Panc1 (cell line): ENCODE results near the gene NPSR1. TPM values are rescaled to one million over a fixed set of nuclear protein-coding genes. Genes with fewer than 3 reads are reported as not detected.
"Not testable (repeated sequence)": the region's sequence is repeated elsewhere in the genome, so short reads cannot be mapped to it uniquely, and the experiment has no call there.

Experiments
- ATAC-seq: fragments of 200-7000 bp; cut with Tn5 transposase; 2 replicates; pipeline ENCODE4 v1.9.1; 2020; ENCODE audit warnings: mild to moderate bottlenecking, moderate library complexity
- BruUV-seq: library from RNA; stranded (reverse); fragments of 400-500 nt; replicated peaks from 2 replicates; lab custom pipeline; 2021; lab: Mats Ljungman, UMichigan
- CTCF ChIA-PET: fragments of 300-600 bp; sonication (Branson Sonifier 250); formaldehyde crosslinking; loops from one replicate; lab custom pipeline; 2022; ENCODE audit warnings: antibody characterized with exemption; lab: Charles Lee
- POLR2A ChIA-PET: fragments of 300-600 bp; sonication (Branson Sonifier 250); formaldehyde crosslinking; loops from one replicate; lab custom pipeline; 2022; ENCODE audit warnings: antibody characterized with exemption; lab: Charles Lee
- DNase-seq: peaks from one replicate; pipeline ENCODE4 v3.0.0-alpha.2; 2010; ENCODE audit warnings: low read depth, low spot score
- H3K27ac ChIP-seq: 2 replicates; pipeline ENCODE4 v1.5.1; 2011; ENCODE audit warnings: mild to moderate bottlenecking, low read length, inconsistent platforms
- H3K27me3 ChIP-seq: fragments of 200-500 bp; sonication (Bioruptor generic); 2 replicates; pipeline ENCODE4 v1.6.0; 2014; ENCODE audit warnings: low read length, inconsistent platforms; ENCODE audit not compliant: control insufficient read depth, insufficient read depth
- H3K36me3 ChIP-seq: fragments of 200-500 bp; sonication (Bioruptor generic); 2 replicates; pipeline ENCODE4 v1.5.1; 2014; ENCODE audit warnings: inconsistent platforms, mild to moderate bottlenecking, low read length, moderate library complexity; ENCODE audit not compliant: control insufficient read depth, insufficient read depth
- H3K4me1 ChIP-seq: 2 replicates; pipeline ENCODE4 v1.5.1; 2011; ENCODE audit warnings: inconsistent platforms, mild to moderate bottlenecking, low read length, moderate library complexity; ENCODE audit not compliant: control insufficient read depth, insufficient read depth
- H3K4me3 ChIP-seq, 2 experiments: 2 replicates each; pipeline ENCODE4 v1.5.1; 2011 to 2012; ENCODE audit warnings: low read depth in 2 of 2, low read length in 2 of 2, mild to moderate bottlenecking in 2 of 2, inconsistent platforms in 1 of 2, moderate library complexity in 1 of 2
- H3K9me3 ChIP-seq: fragments of 200-500 bp; sonication (Bioruptor generic); 2 replicates; pipeline ENCODE4 v1.5.1; 2014; ENCODE audit warnings: low read depth, mild to moderate bottlenecking, inconsistent platforms, low read length, moderate library complexity; ENCODE audit not compliant: control insufficient read depth, insufficient read depth
- POLR2AphosphoS5 ChIP-seq: IDR thresholded peaks from 2 replicates; pipeline ENCODE4 v1.6.1; 2012; ENCODE audit warnings: mild to moderate bottlenecking, low read depth, low read length, moderate library complexity
- SIN3A ChIP-seq: IDR thresholded peaks from 2 replicates; pipeline ENCODE4 v1.6.1; 2012; ENCODE audit warnings: low read depth, mild to moderate bottlenecking, low read length, moderate library complexity, borderline replicate concordance; ENCODE audit not compliant: insufficient read depth
- TCF7L2 ChIP-seq: IDR thresholded peaks from 2 replicates; pipeline ENCODE4 v1.6.1; 2011; ENCODE audit warnings: mild to moderate bottlenecking, low read depth, low read length, inconsistent platforms
- in situ Hi-C: cut with HindIII; loops from 2 replicates; pipeline ENCODE4 v1.10.0; 2016; ENCODE audit warnings: low sequenced_read_pairs, low pct_unique_long_range_greater_than_20kb
- intact Hi-C: fragments of 100-400 bp; cut with micrococcal nuclease; formaldehyde crosslinking; loops from one replicate; pipeline ENCODE4 v1.10.0; 2022; ENCODE audit not compliant: unreplicated experiment
- total RNA-seq: library from RNA; stranded (reverse); gene quantifications from one replicate; pipeline ENCODE4 v1.2.1, GENCODE V29; 2021; ENCODE audit not compliant: unreplicated experiment
- TF ChIP-seq, protein P1 (sequence below), 2 experiments: IDR thresholded peaks; 2 replicates each; pipeline ENCODE4 v1.6.1; 2011 to 2012; ENCODE audit warnings: low read depth in 2 of 2, control low read depth in 1 of 2, low read length in 1 of 2, mild to moderate bottlenecking in 1 of 2, moderate library complexity in 1 of 2; ENCODE audit not compliant: insufficient read depth in 1 of 2
- TF ChIP-seq, protein P2 (sequence below): fragments of 450-650 bp; IDR thresholded peaks from 2 replicates; pipeline ENCODE4 v1.5.1; 2017; ENCODE audit warnings: mild to moderate bottlenecking

NPSR1 gene
- total RNA-seq, 1 experiment from 2014 or later = not detected

DNA sequence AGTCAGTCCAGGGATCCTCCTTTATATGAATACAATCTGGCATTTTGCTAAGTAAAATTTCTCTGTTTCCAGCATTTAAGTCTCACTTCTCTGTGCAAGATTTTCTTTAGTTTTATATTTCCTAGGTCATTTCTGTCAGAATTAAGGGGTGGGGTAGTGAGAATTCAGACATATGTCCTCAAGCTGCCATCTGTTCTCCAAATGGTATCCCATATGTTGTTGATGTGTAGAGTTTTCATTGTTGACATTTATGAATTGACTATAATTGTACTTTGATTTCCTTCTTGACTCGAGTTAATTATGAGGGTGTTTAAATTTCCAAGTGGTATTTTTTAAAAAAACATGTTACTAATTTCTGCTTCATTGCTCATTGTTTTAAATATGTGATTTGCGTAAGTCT lies 148.8 kb downstream of the NPSR1 start:
- H3K27ac ChIP-seq = no peak overlapping the region
- no peaks in the 10 kb centered on the region for H3K4me1 ChIP-seq
- CTCF ChIA-PET = no interaction called here
- no peak overlapping the region for H3K4me3 ChIP-seq
- POLR2A ChIA-PET = no interaction called here
- H3K36me3 ChIP-seq = no peaks in the 10 kb centered on the region
- no peak for DNase-seq
- in situ Hi-C loops = no loop called here
- no peak for TF ChIP-seq TCF7L2
- TF ChIP-seq SIN3A = no peak
- no TSS peak for BruUV-seq
- no peaks in the 10 kb centered on the region for H3K9me3 ChIP-seq
- ATAC-seq = no peak
- no peaks in the 10 kb centered on the region for H3K27me3 ChIP-seq
- intact Hi-C loops = no loop called here

DNA sequence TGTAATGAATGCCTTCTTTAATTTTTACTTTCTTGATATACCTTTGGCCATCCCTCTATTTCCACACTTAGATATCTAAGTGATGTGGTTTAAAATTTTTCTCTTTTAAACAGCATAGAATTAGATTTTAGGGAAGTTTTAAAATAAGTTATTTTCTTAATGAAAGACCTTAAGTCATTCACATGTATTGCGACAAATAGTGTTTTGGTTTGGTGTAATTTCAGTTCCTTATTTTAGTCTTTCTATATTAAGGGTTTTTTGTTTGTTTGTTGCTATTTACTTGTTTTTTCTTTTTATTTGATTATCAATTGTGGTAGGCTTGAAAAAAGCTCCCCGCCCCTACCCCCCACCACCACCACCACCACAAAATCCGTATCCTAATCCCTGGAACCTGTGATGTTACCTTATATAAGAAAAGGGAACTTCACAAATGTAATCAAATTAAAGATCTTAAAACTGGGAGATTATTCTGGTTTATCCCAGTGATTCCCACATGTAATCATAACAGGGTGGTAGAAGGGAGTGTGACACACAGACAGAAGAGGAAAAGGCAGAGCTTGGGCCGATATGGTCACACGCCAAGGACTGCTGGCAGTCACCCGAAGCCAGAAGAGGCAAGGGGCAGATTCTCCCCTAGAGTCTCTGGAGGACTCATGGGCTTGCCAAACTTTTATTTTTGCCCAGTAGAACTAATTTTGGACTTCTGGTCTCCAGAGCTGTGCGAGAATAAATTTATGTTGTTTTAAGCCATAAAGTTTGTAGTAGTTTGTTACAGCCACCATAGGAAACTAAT lies 149.7 kb downstream of the NPSR1 start:
- TF ChIP-seq, protein P1, sequence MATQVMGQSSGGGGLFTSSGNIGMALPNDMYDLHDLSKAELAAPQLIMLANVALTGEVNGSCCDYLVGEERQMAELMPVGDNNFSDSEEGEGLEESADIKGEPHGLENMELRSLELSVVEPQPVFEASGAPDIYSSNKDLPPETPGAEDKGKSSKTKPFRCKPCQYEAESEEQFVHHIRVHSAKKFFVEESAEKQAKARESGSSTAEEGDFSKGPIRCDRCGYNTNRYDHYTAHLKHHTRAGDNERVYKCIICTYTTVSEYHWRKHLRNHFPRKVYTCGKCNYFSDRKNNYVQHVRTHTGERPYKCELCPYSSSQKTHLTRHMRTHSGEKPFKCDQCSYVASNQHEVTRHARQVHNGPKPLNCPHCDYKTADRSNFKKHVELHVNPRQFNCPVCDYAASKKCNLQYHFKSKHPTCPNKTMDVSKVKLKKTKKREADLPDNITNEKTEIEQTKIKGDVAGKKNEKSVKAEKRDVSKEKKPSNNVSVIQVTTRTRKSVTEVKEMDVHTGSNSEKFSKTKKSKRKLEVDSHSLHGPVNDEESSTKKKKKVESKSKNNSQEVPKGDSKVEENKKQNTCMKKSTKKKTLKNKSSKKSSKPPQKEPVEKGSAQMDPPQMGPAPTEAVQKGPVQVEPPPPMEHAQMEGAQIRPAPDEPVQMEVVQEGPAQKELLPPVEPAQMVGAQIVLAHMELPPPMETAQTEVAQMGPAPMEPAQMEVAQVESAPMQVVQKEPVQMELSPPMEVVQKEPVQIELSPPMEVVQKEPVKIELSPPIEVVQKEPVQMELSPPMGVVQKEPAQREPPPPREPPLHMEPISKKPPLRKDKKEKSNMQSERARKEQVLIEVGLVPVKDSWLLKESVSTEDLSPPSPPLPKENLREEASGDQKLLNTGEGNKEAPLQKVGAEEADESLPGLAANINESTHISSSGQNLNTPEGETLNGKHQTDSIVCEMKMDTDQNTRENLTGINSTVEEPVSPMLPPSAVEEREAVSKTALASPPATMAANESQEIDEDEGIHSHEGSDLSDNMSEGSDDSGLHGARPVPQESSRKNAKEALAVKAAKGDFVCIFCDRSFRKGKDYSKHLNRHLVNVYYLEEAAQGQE (IDR thresholded peaks at IDR 0.05; ENCODE audit: insufficient read depth in 1 of 2, low read depth in 2 of 2, low read length in 1 of 2) = no peak
- TF ChIP-seq TCF7L2 (no peak), POLR2AphosphoS5 (no peak), SIN3A (no peak)
- TF ChIP-seq, protein P2, sequence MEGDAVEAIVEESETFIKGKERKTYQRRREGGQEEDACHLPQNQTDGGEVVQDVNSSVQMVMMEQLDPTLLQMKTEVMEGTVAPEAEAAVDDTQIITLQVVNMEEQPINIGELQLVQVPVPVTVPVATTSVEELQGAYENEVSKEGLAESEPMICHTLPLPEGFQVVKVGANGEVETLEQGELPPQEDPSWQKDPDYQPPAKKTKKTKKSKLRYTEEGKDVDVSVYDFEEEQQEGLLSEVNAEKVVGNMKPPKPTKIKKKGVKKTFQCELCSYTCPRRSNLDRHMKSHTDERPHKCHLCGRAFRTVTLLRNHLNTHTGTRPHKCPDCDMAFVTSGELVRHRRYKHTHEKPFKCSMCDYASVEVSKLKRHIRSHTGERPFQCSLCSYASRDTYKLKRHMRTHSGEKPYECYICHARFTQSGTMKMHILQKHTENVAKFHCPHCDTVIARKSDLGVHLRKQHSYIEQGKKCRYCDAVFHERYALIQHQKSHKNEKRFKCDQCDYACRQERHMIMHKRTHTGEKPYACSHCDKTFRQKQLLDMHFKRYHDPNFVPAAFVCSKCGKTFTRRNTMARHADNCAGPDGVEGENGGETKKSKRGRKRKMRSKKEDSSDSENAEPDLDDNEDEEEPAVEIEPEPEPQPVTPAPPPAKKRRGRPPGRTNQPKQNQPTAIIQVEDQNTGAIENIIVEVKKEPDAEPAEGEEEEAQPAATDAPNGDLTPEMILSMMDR = no peak
- Histone ChIP-seq H3K27me3 (no peaks in the 10 kb centered on the region), H3K9me3 (no peaks in the 10 kb centered on the region), H3K27ac (no peak overlapping the region), H3K4me3 (no peak overlapping the region), H3K4me1 (no peaks in the 10 kb centered on the region), H3K36me3 (no peaks in the 10 kb centered on the region)
- ChIA-PET CTCF (no interaction called here), POLR2A (no interaction called here)
- intact Hi-C loops = no loop called here
- ATAC-seq (no peak), DNase-seq (no peak)
- in situ Hi-C loops = no loop called here
- no TSS peak for BruUV-seq

DNA sequence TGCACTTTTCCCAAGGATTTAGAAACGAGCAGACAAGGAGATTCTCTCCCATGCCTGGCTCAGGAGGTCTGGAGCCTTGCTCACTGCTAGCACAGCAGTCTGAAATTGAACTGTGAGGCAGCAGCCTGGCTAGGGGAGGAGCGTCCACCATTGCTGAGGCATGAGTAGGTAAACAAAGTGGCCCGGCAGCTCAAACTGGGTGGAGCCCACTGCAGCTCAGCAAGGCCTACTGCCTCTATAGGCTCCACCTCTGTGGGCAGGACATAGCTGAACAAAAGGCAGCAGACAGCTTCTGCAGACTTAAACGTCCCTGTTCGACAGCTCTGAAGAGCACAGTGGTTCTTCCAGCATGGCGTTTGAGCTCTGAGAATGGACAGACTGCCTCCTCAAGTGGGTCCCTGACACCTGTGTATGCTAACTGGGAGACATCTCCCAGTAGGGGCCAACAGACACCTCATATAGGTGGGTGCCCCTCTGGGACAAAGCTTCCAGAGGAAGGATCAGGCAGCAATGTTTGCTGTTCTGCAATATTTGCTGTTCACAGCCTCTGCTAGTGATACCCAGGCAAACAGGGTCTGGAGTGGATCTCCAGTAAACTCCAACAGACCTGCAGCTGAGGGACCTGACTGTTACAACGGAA lies 156.3 kb downstream of the NPSR1 start:
- in situ Hi-C loops, DNase-seq, CTCF ChIA-PET, intact Hi-C loops, H3K4me1 ChIP-seq, H3K4me3 ChIP-seq, BruUV-seq, ATAC-seq, H3K9me3 ChIP-seq, H3K27ac ChIP-seq, H3K27me3 ChIP-seq, H3K36me3 ChIP-seq, POLR2A ChIA-PET: not testable (repeated sequence)
